Measurements from ENCODE around the gene CST6. TPM values are rescaled to one million over a fixed set of nuclear protein-coding genes. Genes with fewer than 3 reads are reported as not detected.
A peak's percentile ranks its signal among the peaks of the same experiment; 100 is the strongest.

CST6 gene
- total RNA-seq, 1 donor from 2014 or later = not detected

- H3K36me3 Mint-ChIP-seq (ENCODE audit: low read depth) = no peaks in the 10 kb centered on the region
- ATAC-seq (ENCODE audit: low read depth) (no peak), DNase-seq (no peak)
- intact Hi-C loops (cut with micrococcal nuclease) = no loop called here
- ChIA-PET POLR2A (no interaction called here), CTCF (no interaction called here)
- H3K27me3 Mint-ChIP-seq = peaks cover 8% of the 10 kb centered on the region
- no peak overlapping the region for H3K27ac Mint-ChIP-seq
- TF ChIP-seq CTCF (IDR thresholded peaks at IDR 0.05) = no peak
- H3K4me3 Mint-ChIP-seq = no peak overlapping the region
- peaks cover 17% of the 10 kb centered on the region for H3K4me1 Mint-ChIP-seq
- no peaks in the 10 kb centered on the region for H3K9me3 Mint-ChIP-seq
Measured at GRCh38 chr11:66046901-66047300, 35.1 kb downstream of the CST6 start.

GRCh38 chr11:66047541-66048365, 35.9 kb downstream of the CST6 start:
- intact Hi-C loops (cut with micrococcal nuclease) = no loop called here
- POLR2A ChIA-PET = interaction anchor here (0.6 kb wide), 1 partner anchor 160 kb away, joined by 10 read pairs; the partner anchor contains the start of gene FIBP
- no peak overlapping the region for H3K4me3 Mint-ChIP-seq

GRCh38 chr11:66048547-66049323, 36.9 kb downstream of the CST6 start, which contains the start of gene GAL3ST3:
Gene GAL3ST3, minus strand, starts transcription at chr11:66049161. Its CDS starts 3,746 bp downstream, at chr11:66045415.
- Mint-ChIP-seq H3K4me3 (no peak within 1 kb of the TSS), H3K27me3 (peaks cover 8% of the 10 kb centered on the region), H3K27ac (no peak within 1 kb of the TSS), H3K36me3 (ENCODE audit: low read depth) (peaks cover 14% of the 10 kb centered on the region), H3K4me1 (peaks cover 30% of the 10 kb centered on the region), H3K9me3 (no peaks in the 10 kb centered on the region)
- no peak for ATAC-seq (ENCODE audit: low read depth)
- no peak for DNase-seq
- intact Hi-C loops (cut with micrococcal nuclease) = no loop called here
- POLR2A ChIA-PET = no interaction called here
- CTCF ChIA-PET = no interaction called here
- no peak for TF ChIP-seq CTCF (IDR thresholded peaks at IDR 0.05)

More at GRCh38 chr11:66047541-66048365, 35.9 kb downstream of the CST6 start:
- ATAC-seq (ENCODE audit: low read depth) (no peak), DNase-seq (no peak)
- Mint-ChIP-seq H3K27ac (no peak overlapping the region), H3K9me3 (no peaks in the 10 kb centered on the region), H3K36me3 (ENCODE audit: low read depth) (peaks cover 7% of the 10 kb centered on the region), H3K4me1 (peaks cover 24% of the 10 kb centered on the region), H3K27me3 (peaks cover 8% of the 10 kb centered on the region)
- CTCF ChIA-PET = no interaction called here
- no peak for TF ChIP-seq CTCF (IDR thresholded peaks at IDR 0.05)

- H3K9me3 Mint-ChIP-seq = no peaks in the 10 kb centered on the region
- intact Hi-C loops (cut with micrococcal nuclease) = loop anchor here (5.0 kb wide), 1 partner anchor 193 kb away; the partner anchor contains the start of gene CFL1
- peaks cover 8% of the 10 kb centered on the region for H3K27me3 Mint-ChIP-seq
- TF ChIP-seq CTCF (IDR thresholded peaks at IDR 0.05) = no peak
- peaks cover 28% of the 10 kb centered on the region for H3K36me3 Mint-ChIP-seq (ENCODE audit: low read depth)
- H3K4me1 Mint-ChIP-seq = peaks cover 27% of the 10 kb centered on the region
- peak overlapping the region; percentile 80 for H3K27ac Mint-ChIP-seq
- H3K4me3 Mint-ChIP-seq = peak overlapping the region; percentile 53
- ChIA-PET CTCF (interaction anchor here (1.0 kb wide), 1 partner anchor 339 kb away, joined by 3 read pairs; the partner anchor contains the start of gene KAT5), POLR2A (interaction anchor here (0.6 to 4.9 kb wide), 7 partner anchors 18 to 238 kb away, joined by 6 to 46 read pairs (median 13); partner anchors contain the start of genes BANF1, CFL1, EIF1AD and PACS1)
- DNase-seq (no peak), ATAC-seq (ENCODE audit: low read depth) (no peak)
Measured at GRCh38 chr11:66050581-66051231, 38.9 kb downstream of the CST6 start.

Measured in activated B cell treated with CpG ODN at 0.5 μM for 24 hours (primary cell).